ENCODE measurements around the gene KCNQ2. TPM values are rescaled to one million over a fixed set of nuclear protein-coding genes. Genes with fewer than 3 reads are reported as not detected.

The KCNQ2 gene
- total and polyA plus RNA-seq, 8 donors: 8.4 to 19.1 (median 14.1) TPM; not detected in 2

GRCh38 chr20:63408684-63409046, 63.8 kb downstream of the KCNQ2 start:
- Histone ChIP-seq H3K36me3 (no peaks in the 10 kb centered on the region), H3K4me3 (no peak overlapping the region), H3K27me3 (peaks cover 0 to 67% of the 10 kb centered on the region in 2 donors), H3K9me3 (no peaks in the 10 kb centered on the region), H3K4me1 (no peaks in the 10 kb centered on the region), H3K27ac (no peak overlapping the region)
- no peak for ATAC-seq
- intact Hi-C loops (cut with DNase I): no loop called here
- TF ChIP-seq CTCF (IDR thresholded peaks at IDR 0.05): no peak
- DNase-seq: no peak

- Histone ChIP-seq H3K9me3 (no peaks in the 10 kb centered on the region), H3K36me3 (no peaks in the 10 kb centered on the region), H3K4me1 (no peaks in the 10 kb centered on the region), H3K27ac (no peak overlapping the region), H3K27me3 (peaks cover 0 to 67% of the 10 kb centered on the region in 2 donors), H3K4me3 (no peak overlapping the region)
- no peak for TF ChIP-seq CTCF (IDR thresholded peaks at IDR 0.05)
- no peak for DNase-seq
- intact Hi-C loops (cut with DNase I): no loop called here
- no peak for ATAC-seq
Measured at GRCh38 chr20:63407928-63408683, 64.3 kb downstream of the KCNQ2 start.

GRCh38 chr20:63406617-63407245, 65.7 kb downstream of the KCNQ2 start:
- TF ChIP-seq CTCF (IDR thresholded peaks at IDR 0.05): no peak
- intact Hi-C loops (cut with DNase I): no loop called here
- DNase-seq (no peak), ATAC-seq (no peak)
- no peak overlapping the region for H3K4me3 ChIP-seq
- no peaks in the 10 kb centered on the region for H3K4me1 ChIP-seq
- H3K27ac ChIP-seq: no peak overlapping the region
- peaks cover 0 to 67% of the 10 kb centered on the region in 2 donors for H3K27me3 ChIP-seq
- no peaks in the 10 kb centered on the region for H3K36me3 ChIP-seq
- no peaks in the 10 kb centered on the region for H3K9me3 ChIP-seq

- DNase-seq (no peak), ATAC-seq (no peak)
- intact Hi-C loops (cut with DNase I): no loop called here
Measured at GRCh38 chr20:63406011-63406410, 66.4 kb downstream of the KCNQ2 start.

More at GRCh38 chr20:63406011-63406410, 66.4 kb downstream of the KCNQ2 start:
- Histone ChIP-seq H3K4me1 (no peaks in the 10 kb centered on the region), H3K27ac (no peak overlapping the region), H3K9me3 (no peaks in the 10 kb centered on the region), H3K4me3 (no peak overlapping the region), H3K27me3 (peaks cover 0 to 67% of the 10 kb centered on the region in 2 donors), H3K36me3 (no peaks in the 10 kb centered on the region)
- no peak for TF ChIP-seq CTCF (IDR thresholded peaks at IDR 0.05)
